Adrenal gland (tissue), 12 donors: ENCODE data around the gene RAPGEF3. TPM values are rescaled to one million over a fixed set of nuclear protein-coding genes. Genes with fewer than 3 reads are reported as not detected.

ENCODE experiments used
- DNase-seq, 7 donors: peaks; one replicate each; pipeline ENCODE4 v3.0.0-alpha.2; 2019 to 2020
- H3K27ac ChIP-seq, 5 donors: fragments of 200-600 bp; sonication (generic) in 4 of 5; 1 replicate in 3 of 5; 2 replicates in 2 of 5; pipeline versions ENCODE4 v1.5.1 to v1.8.0; 2016 to 2020; ENCODE audit warnings: mild to moderate bottlenecking in 1 of 5
- H3K27me3 ChIP-seq: fragments of 200-600 bp; 2 replicates; pipeline ENCODE4 v1.8.0; 2021
- H3K36me3 ChIP-seq, 2 donors: fragments of 200-600 bp; replicated peaks in 1 of 2; 1 replicate in 1 of 2; 2 replicates in 1 of 2; pipeline versions ENCODE4 v1.5.1 to v1.8.0; 2018 to 2022
- H3K4me1 ChIP-seq, 2 donors: fragments of 200-600 bp; replicated peaks in 1 of 2; 1 replicate in 1 of 2; 2 replicates in 1 of 2; pipeline versions ENCODE4 v1.5.1 to v1.8.0; 2018 to 2021
- H3K4me3 ChIP-seq, 4 donors: fragments of 200-600 bp; sonication (generic) in 3 of 4; one replicate each; pipeline ENCODE4 v1.5.1; 2016 to 2018
- H3K9me3 ChIP-seq, 3 donors: fragments of 200-600 bp; sonication (generic) in 1 of 3; replicated peaks in 1 of 3; 1 replicate in 2 of 3; 2 replicates in 1 of 3; pipeline versions ENCODE4 v1.5.1 to v1.8.0; 2016 to 2021
- POLR2A ChIP-seq, 2 donors: fragments of 450-650 bp; IDR thresholded peaks; one replicate each; pipeline ENCODE4 v1.6.1; 2017; ENCODE audit warnings: antibody characterized with exemption in 2 of 2, mild to moderate bottlenecking in 2 of 2, moderate library complexity in 1 of 2
- WGBS, 4 donors: extraction: QIAGEN DNeasy Blood & Tissue Kit in 2 of 4; methylation state at CpG; one replicate each; pipeline versions ENCODE4 v1.1.5 to v1.1.7; 2013 to 2017; 5-methylcytosine and 5-hydroxymethylcytosine counted together
- intact Hi-C, 2 donors: fragments of 100-400 bp; cut with DNase I; formaldehyde crosslinking; loops; one replicate each; pipeline versions ENCODE4 v1.14.1 to v1.15.0; 2022 to 2023
- polyA plus RNA-seq, 3 donors: library from polyadenylated mRNA; stranded (reverse); fragments of 200-250 nt in 2 of 3; fragments of 350-450 nt in 1 of 3; fragmentation: Illumina TruSeq in 1 of 3; extraction: RNeasy Lipid Tissue Mini Kit (QIAGEN cat#74804) in 1 of 3; gene quantifications; one replicate each; pipeline ENCODE4 v1.2.3, GENCODE V29; 2013 to 2014
- total RNA-seq, 9 donors: library from RNA; depleted of rRNA in 4 of 9; stranded (reverse); fragments of >200 nt in 4 of 9; fragments of 120-200 nt in 1 of 9; fragmentation: NEBNext Ultra II Directional in 1 of 9; extraction: Animal tissue kit (Norgen Biotek cat#: 25700) in 1 of 9; gene quantifications; one replicate each; pipeline versions ENCODE4 v1.1.0 to v1.2.4, GENCODE V29; 2013 to 2023
- TF ChIP-seq, protein P1 (sequence below), 6 experiments: fragments of 450-650 bp in 4 of 6; fragments of 200-600 bp in 2 of 6; sonication (generic) in 1 of 6; IDR thresholded peaks; 1 replicate in 5 of 6; 2 replicates in 1 of 6; pipeline versions ENCODE4 v1.5.1 to v1.8.0; 2016 to 2021; ENCODE audit warnings: antibody characterized with exemption in 6 of 6, mild to moderate bottlenecking in 2 of 6, moderate library complexity in 1 of 6
- donor health status: healthy with polysubstance abuse.
- donor health status: Bipolar disorder and iron deficiency.
- donor health status: DM: yes; HTN: yes; CAD: no.
- donor health status: DM: no; HTN: no; CAD: no.
- donor health status: DM: no; HTN: no; CAD: no.
- donor health status: DM: yes; HTN: yes; CAD: no.

RAPGEF3 gene
- total and polyA plus RNA-seq, 12 donors = 1.4 to 69.4 (median 9.3) TPM

GRCh38 chr12:47754126-47754525, 4.6 kb downstream of the RAPGEF3 start:
- H3K27me3 ChIP-seq = no peaks in the 10 kb centered on the region
- TF ChIP-seq POLR2A (IDR thresholded peaks at IDR 0.05) = no peak
- TF ChIP-seq, protein P1, sequence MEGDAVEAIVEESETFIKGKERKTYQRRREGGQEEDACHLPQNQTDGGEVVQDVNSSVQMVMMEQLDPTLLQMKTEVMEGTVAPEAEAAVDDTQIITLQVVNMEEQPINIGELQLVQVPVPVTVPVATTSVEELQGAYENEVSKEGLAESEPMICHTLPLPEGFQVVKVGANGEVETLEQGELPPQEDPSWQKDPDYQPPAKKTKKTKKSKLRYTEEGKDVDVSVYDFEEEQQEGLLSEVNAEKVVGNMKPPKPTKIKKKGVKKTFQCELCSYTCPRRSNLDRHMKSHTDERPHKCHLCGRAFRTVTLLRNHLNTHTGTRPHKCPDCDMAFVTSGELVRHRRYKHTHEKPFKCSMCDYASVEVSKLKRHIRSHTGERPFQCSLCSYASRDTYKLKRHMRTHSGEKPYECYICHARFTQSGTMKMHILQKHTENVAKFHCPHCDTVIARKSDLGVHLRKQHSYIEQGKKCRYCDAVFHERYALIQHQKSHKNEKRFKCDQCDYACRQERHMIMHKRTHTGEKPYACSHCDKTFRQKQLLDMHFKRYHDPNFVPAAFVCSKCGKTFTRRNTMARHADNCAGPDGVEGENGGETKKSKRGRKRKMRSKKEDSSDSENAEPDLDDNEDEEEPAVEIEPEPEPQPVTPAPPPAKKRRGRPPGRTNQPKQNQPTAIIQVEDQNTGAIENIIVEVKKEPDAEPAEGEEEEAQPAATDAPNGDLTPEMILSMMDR (IDR thresholded peaks at IDR 0.05) = no peak
- intact Hi-C loops = no loop called here
- H3K9me3 ChIP-seq = no peaks in the 10 kb centered on the region
- H3K4me1 ChIP-seq = peaks cover 6 to 9% of the 10 kb centered on the region in 2 donors
- H3K36me3 ChIP-seq = no peaks in the 10 kb centered on the region
- peak overlapping the region in 3 of 5 donors; percentile 37 to 72 (median 59) for H3K27ac ChIP-seq
- WGBS, 4 donors = 85 to 95% (median 95%) methylated on average over 4 of the region's 4 CpGs
- DNase-seq = no peak
- H3K4me3 ChIP-seq = no peak overlapping the region

- peak in 4 of 7 donors; percentile 40 to 76 (median 54) for DNase-seq
- Histone ChIP-seq H3K9me3 (no peaks in the 10 kb centered on the region), H3K4me3 (no peak overlapping the region), H3K4me1 (peaks cover 2 to 5% of the 10 kb centered on the region in 2 donors), H3K27me3 (no peaks in the 10 kb centered on the region), H3K27ac (peak overlapping the region in 3 of 5 donors; percentile 37 to 72 (median 59)), H3K36me3 (no peaks in the 10 kb centered on the region)
- WGBS, 4 donors = 61 to 70% (median 69%) methylated on average over 10 to 11 of the region's 11 CpGs
- TF ChIP-seq, protein P1 (IDR thresholded peaks at IDR 0.05) = no peak
- TF ChIP-seq POLR2A (IDR thresholded peaks at IDR 0.05) = no peak
- intact Hi-C loops = no loop called here
Observed at GRCh38 chr12:47753021-47754001, 5.4 kb downstream of the RAPGEF3 start.

DNA sequence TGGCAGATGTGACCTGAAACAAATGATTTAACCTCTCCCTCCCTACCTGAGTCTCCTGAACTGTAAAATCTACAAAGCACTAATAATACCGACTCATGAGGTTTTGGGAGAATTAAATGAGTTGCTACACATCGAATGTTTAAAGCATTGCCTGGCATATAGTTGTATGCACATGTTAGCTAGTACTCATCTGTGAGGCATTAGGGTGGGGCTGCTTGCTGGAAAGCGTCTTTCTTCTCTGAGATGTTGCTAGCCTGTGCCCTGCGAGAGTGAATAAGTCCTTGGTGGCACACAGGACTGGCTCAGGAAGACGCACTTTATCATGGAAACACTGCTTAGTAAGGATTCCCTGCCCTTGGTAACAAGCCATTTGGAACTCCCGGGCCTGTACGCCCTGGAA, 6.1 kb downstream of the RAPGEF3 start:
- H3K27ac ChIP-seq = peak overlapping the region in 3 of 5 donors; percentile 19 to 72 (median 59)
- no peak for TF ChIP-seq POLR2A (IDR thresholded peaks at IDR 0.05)
- TF ChIP-seq, protein P1 (IDR thresholded peaks at IDR 0.05) = no peak
- WGBS, 4 donors = 85 to 89% (median 87%) methylated on average over 5 to 7 of the region's 7 CpGs
- H3K36me3 ChIP-seq = no peaks in the 10 kb centered on the region
- DNase-seq = no peak
- peaks cover 0 to 3% of the 10 kb centered on the region in 2 donors for H3K4me1 ChIP-seq
- H3K9me3 ChIP-seq = no peaks in the 10 kb centered on the region
- H3K27me3 ChIP-seq = no peaks in the 10 kb centered on the region
- intact Hi-C loops = no loop called here
- no peak overlapping the region for H3K4me3 ChIP-seq

DNA sequence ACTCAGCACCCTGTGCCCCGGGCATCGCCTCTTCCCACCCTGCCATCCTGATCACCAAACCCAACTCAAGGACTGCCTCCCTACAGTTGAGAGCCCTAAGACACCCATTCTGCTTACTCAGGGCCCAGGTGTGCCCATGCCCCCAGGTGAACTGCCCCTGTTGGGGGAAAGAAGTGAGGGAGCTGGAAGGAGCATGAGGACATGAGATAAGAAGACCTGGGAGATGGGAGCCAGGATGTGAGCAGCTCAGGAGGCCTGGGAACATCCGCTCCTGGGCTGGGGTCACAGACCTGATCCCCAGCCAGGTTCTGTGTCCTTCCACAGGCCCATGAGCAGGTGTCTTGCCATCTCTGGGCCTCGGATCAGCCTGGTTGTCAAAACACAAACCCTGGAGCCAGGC, 6.6 kb downstream of the RAPGEF3 start:
- H3K27me3 ChIP-seq = no peaks in the 10 kb centered on the region
- H3K27ac ChIP-seq = no peak overlapping the region
- WGBS, 4 donors = 86 to 92% (median 88%) methylated on average over 4 of the region's 4 CpGs
- H3K36me3 ChIP-seq = no peaks in the 10 kb centered on the region
- no peak for TF ChIP-seq POLR2A (IDR thresholded peaks at IDR 0.05)
- TF ChIP-seq, protein P1 (IDR thresholded peaks at IDR 0.05) = no peak
- no peaks in the 10 kb centered on the region for H3K4me1 ChIP-seq
- DNase-seq = no peak
- H3K4me3 ChIP-seq = no peak overlapping the region
- no peaks in the 10 kb centered on the region for H3K9me3 ChIP-seq
- intact Hi-C loops = no loop called here
